22Rv1 (cell line): ENCODE data around the gene PSPH.

Source experiments
- CTCF ChIP-seq: fragments of 450-650 bp; IDR thresholded peaks from 2 replicates; pipeline ENCODE4 v1.5.1; 2017; ENCODE audit warnings: mild to moderate bottlenecking
- ZFX ChIP-seq: fragments of 450-650 bp; IDR thresholded peaks from 2 replicates; pipeline ENCODE4 v1.6.1; 2017; ENCODE audit warnings: antibody characterized with exemption, borderline replicate concordance

GRCh38 chr7:55965100-55965470 is 86.2 kb downstream of the PSPH start:
- TF ChIP-seq CTCF (no peak), ZFX (no peak)
